Peyer's patch (tissue), 4 donors: ENCODE data around the gene PDZD8. TPM values are rescaled to one million over a fixed set of nuclear protein-coding genes. Genes with fewer than 3 reads are reported as not detected.

Source experiments
- DNase-seq, 3 donors: peaks; one replicate each; pipeline ENCODE4 v3.0.0-alpha.2; 2017 to 2019
- H3K27ac ChIP-seq, 4 donors: fragments of 200-600 bp; sonication (generic); one replicate each; pipeline ENCODE4 v1.5.1; 2016 to 2019
- H3K27me3 ChIP-seq, 2 donors: fragments of 200-600 bp; sonication (generic); one replicate each; pipeline ENCODE4 v1.5.1; 2019
- H3K36me3 ChIP-seq, 3 donors: fragments of 200-600 bp; sonication (generic); one replicate each; pipeline ENCODE4 v1.5.1; 2016 to 2019
- H3K4me1 ChIP-seq, 4 donors: fragments of 200-600 bp; sonication (generic); one replicate each; pipeline ENCODE4 v1.5.1; 2016 to 2019
- H3K4me3 ChIP-seq, 4 donors: fragments of 200-600 bp; sonication (generic); 1 replicate in 3 of 4; 2 replicates in 1 of 4; pipeline ENCODE4 v1.5.1; 2016 to 2019; ENCODE audit warnings: mild to moderate bottlenecking in 1 of 4
- H3K9me3 ChIP-seq, 4 donors: fragments of 200-600 bp; sonication (generic); one replicate each; pipeline ENCODE4 v1.5.1; 2016 to 2019; ENCODE audit warnings: mild to moderate bottlenecking in 1 of 4
- POLR2A ChIP-seq, 2 donors: fragments of 450-650 bp; IDR thresholded peaks; one replicate each; pipeline ENCODE4 v1.5.1; 2017; ENCODE audit warnings: antibody characterized with exemption in 2 of 2, mild to moderate bottlenecking in 2 of 2, moderate library complexity in 2 of 2
- total RNA-seq, 4 donors: library from RNA; depleted of rRNA; stranded (reverse); fragments of >200 nt; gene quantifications; one replicate each; pipeline ENCODE4 v1.1.0, GENCODE V29; 2016
- TF ChIP-seq, protein P1 (sequence below), 6 experiments: fragments of 450-650 bp in 4 of 6; fragments of 200-600 bp in 2 of 6; sonication (generic) in 1 of 6; IDR thresholded peaks; one replicate each; pipeline ENCODE4 v1.5.1; 2017 to 2019; ENCODE audit warnings: antibody characterized with exemption in 6 of 6, mild to moderate bottlenecking in 3 of 6, moderate library complexity in 1 of 6

PDZD8 gene
- total RNA-seq, 4 donors from 2014 or later: 50.3 to 91.4 (median 72.0) TPM

GRCh38 chr10:117412469-117413010 lies 37.3 kb upstream of the PDZD8 start:
- DNase-seq: no peak
- Histone ChIP-seq H3K4me3 (no peak overlapping the region), H3K27ac (no peak overlapping the region), H3K36me3 (no peaks in the 10 kb centered on the region), H3K9me3 (no peaks in the 10 kb centered on the region), H3K27me3 (no peaks in the 10 kb centered on the region), H3K4me1 (no peaks in the 10 kb centered on the region)
- TF ChIP-seq, protein P1, sequence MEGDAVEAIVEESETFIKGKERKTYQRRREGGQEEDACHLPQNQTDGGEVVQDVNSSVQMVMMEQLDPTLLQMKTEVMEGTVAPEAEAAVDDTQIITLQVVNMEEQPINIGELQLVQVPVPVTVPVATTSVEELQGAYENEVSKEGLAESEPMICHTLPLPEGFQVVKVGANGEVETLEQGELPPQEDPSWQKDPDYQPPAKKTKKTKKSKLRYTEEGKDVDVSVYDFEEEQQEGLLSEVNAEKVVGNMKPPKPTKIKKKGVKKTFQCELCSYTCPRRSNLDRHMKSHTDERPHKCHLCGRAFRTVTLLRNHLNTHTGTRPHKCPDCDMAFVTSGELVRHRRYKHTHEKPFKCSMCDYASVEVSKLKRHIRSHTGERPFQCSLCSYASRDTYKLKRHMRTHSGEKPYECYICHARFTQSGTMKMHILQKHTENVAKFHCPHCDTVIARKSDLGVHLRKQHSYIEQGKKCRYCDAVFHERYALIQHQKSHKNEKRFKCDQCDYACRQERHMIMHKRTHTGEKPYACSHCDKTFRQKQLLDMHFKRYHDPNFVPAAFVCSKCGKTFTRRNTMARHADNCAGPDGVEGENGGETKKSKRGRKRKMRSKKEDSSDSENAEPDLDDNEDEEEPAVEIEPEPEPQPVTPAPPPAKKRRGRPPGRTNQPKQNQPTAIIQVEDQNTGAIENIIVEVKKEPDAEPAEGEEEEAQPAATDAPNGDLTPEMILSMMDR (IDR thresholded peaks at IDR 0.05): no peak
- TF ChIP-seq POLR2A (IDR thresholded peaks at IDR 0.05): no peak

DNA sequence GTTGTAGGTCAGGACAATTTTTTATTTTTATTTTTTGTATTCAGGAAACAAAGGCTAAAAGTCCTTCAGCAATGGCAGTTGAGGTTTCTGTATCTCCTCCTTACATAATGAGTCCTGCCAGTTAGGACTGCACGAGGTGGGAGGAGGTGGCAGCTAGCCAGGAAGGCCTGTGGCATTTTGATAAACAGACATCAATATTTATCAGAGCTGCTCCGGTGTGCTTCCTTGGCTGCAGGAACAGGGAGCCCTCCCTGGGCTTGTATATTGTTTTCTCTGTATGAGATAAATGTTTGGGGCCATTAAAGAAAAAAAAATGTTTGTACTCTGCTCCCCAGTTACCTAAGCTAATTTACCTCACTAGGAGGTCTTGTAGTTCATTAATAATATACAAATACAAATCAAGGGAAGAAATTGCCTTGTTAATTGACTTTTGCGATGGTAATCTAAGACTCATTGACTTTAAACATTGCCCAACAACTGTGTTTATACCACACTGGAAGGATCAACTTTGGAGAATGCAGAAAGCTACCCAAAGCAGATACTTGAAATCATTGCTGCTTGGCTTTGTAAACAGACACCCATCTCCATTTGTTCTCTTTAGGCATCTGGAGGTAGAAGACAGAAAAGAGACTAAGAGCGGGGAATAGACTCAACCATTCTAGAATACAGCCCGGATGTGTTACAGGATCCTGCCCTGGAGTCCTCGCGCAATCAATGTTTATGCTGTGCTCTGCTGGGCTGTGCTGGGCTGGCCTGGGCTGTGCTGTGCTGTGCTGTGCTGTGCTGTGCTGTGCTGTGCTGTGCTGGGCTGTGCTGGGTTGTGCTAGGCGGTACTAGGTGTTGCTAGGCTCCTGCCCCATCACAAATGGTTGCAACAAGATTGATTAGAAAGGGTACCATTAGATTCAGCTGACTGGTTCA lies 36.5 kb upstream of the PDZD8 start:
- no peak for TF ChIP-seq POLR2A (IDR thresholded peaks at IDR 0.05)
- TF ChIP-seq, protein P1 (IDR thresholded peaks at IDR 0.05): no peak
- Histone ChIP-seq H3K36me3 (no peaks in the 10 kb centered on the region), H3K27me3 (no peaks in the 10 kb centered on the region), H3K27ac (no peak overlapping the region), H3K4me3 (no peak overlapping the region), H3K9me3 (no peaks in the 10 kb centered on the region), H3K4me1 (no peaks in the 10 kb centered on the region)
- no peak for DNase-seq

DNA sequence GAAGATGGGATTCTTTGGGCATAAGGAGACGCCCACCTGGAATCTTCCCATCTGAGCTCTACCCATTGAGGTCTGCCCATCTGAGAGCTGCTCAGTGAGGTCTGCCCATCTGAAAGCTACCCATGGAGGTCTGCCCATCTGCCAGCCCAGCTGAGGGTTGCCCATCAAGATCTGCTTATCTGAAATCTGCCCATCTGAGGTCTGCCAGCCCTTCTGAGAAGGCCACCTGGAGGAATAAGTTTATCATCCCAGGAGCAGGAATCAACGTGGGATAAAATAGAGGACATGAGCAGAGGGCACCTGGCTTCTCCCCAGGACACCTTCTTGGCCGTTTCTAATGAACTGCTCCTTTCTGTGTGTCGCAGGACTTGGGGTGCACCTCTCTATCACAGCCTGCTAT lies 35.3 kb upstream of the PDZD8 start:
- no peak for TF ChIP-seq POLR2A (IDR thresholded peaks at IDR 0.05)
- TF ChIP-seq, protein P1 (IDR thresholded peaks at IDR 0.05): no peak
- H3K9me3 ChIP-seq: no peaks in the 10 kb centered on the region
- H3K36me3 ChIP-seq: no peaks in the 10 kb centered on the region
- no peak for DNase-seq
- no peaks in the 10 kb centered on the region for H3K4me1 ChIP-seq
- H3K4me3 ChIP-seq: no peak overlapping the region
- no peaks in the 10 kb centered on the region for H3K27me3 ChIP-seq
- no peak overlapping the region for H3K27ac ChIP-seq

DNA sequence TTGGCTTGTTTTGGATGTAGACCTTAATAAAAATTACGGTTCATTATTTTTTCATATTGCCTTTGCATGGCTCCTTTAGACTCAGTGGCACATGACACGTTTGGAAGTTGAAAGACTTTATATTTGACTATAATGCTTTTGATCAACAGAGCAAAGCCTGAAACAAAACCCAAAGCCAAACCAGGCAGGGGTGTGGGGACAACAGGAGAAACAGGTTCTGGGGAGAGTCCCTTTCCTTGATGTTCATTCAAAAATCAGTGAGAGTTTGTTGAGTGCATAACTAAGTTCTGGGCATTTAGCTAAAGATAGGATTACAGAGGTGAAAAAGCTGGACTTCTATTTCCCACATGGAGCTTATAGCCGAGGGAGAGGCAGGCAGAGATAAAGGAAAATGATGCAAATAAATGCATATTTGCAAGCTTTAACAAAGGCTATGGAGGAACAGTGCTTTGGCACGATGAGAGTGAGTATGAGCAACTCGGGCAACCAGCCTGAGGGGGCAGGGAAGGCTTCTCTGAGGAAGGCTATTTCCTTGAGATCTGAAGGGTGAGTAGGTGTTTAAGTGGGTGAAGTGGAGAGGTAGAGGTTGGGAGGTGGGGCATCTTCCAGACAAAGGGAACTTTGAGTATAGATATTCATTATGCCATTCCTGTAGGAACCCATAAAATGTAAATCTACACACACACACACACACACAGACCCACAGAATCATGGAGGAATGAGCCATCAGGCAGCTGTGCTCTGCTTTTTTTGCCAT lies 34.5 kb upstream of the PDZD8 start:
- Histone ChIP-seq H3K4me1 (no peaks in the 10 kb centered on the region), H3K4me3 (no peak overlapping the region), H3K27ac (no peak overlapping the region), H3K36me3 (no peaks in the 10 kb centered on the region), H3K27me3 (no peaks in the 10 kb centered on the region), H3K9me3 (no peaks in the 10 kb centered on the region)
- no peak for DNase-seq
- TF ChIP-seq POLR2A (IDR thresholded peaks at IDR 0.05): no peak

DNA sequence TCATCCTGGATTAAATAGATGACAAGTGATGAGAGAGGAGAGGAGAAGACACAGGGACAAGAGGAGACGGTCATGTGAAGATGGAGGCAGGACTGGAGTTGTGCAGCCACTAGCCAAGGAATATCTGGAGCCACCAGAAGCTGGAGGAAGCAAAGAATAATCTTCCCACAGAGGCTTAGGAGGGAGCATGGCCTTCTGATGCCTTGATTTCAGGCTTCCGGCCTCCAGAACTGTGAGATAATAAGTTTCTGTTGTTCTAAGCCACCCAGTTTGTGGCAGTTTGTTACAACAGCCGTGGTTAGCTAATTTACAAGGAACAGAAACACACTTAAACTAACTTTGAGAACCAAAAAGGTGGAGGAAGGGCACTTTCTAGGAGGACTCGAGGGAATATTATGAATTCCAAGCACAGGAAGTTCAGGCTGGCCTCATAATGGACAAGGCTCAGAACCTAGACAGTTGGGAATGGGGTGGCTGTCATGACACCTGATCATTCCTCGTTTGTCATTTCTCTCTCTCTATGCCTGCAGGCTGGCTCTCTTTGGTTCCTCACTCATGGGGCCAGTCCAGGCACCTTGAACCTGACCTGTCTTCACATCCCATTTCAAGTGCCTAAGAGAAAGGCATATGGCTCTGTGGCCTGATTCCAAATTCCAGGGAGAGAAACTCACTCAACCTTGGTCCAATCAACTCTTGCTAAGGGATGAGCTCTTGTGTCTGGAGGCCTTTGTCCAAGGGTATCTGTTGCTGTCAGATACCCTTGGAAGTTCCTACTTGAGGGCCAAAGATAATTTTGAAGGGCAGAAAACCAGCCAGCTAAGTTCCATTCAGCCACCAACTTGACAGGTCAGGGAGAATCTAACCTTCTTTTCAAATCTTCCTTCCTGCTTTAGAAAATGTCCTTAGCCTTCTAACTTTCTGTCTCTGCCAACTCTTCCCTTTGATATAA lies 33.5 kb upstream of the PDZD8 start:
- Histone ChIP-seq H3K4me1 (peaks cover 0 to 4% (median 0%) of the 10 kb centered on the region in 4 donors), H3K36me3 (no peaks in the 10 kb centered on the region), H3K9me3 (no peaks in the 10 kb centered on the region), H3K27me3 (no peaks in the 10 kb centered on the region), H3K27ac (no peak overlapping the region), H3K4me3 (no peak overlapping the region)
- DNase-seq: no peak
- no peak for TF ChIP-seq POLR2A (IDR thresholded peaks at IDR 0.05)
- TF ChIP-seq, protein P1 (IDR thresholded peaks at IDR 0.05): no peak
